ENCODE results near the gene ZNF700. TPM values are rescaled to one million over a fixed set of nuclear protein-coding genes. Genes with fewer than 3 reads are reported as not detected.
"Not testable (repeated sequence)": the region's sequence is repeated elsewhere in the genome, so short reads cannot be mapped to it uniquely, and the experiment has no call there.

ZNF700 gene
- total RNA-seq, 1 donor from 2014 or later = 4.4 TPM

GRCh38 chr19:11989112-11989456, 64.2 kb downstream of the ZNF700 start:
- no peaks in the 10 kb centered on the region for H3K9me3 ChIP-seq
- no peak for DNase-seq (ENCODE audit: low spot score in 2 of 2)
- peak overlapping the region in 1 of 2 donors; percentile 92 for H3K4me3 ChIP-seq
- H3K27ac ChIP-seq = no peak overlapping the region
- no peaks in the 10 kb centered on the region for H3K4me1 ChIP-seq
- no peak for TF ChIP-seq CTCF (IDR thresholded peaks at IDR 0.05)
- H3K36me3 ChIP-seq = no peaks in the 10 kb centered on the region
- no peaks in the 10 kb centered on the region for H3K27me3 ChIP-seq
- intact Hi-C loops (cut with DNase I) = loop anchor here (2.0 kb wide), 1 partner anchor 46 kb away; the partner anchor contains the start of gene ZNF433

GRCh38 chr19:11991921-11992320, 67.0 kb downstream of the ZNF700 start:
- intact Hi-C loops (cut with DNase I); H3K4me3 ChIP-seq; H3K27me3 ChIP-seq; H3K9me3 ChIP-seq; H3K27ac ChIP-seq; H3K36me3 ChIP-seq; DNase-seq (ENCODE audit: low spot score in 2 of 2); H3K4me1 ChIP-seq: not testable (repeated sequence)

- Histone ChIP-seq H3K27ac (no peak overlapping the region), H3K27me3 (no peaks in the 10 kb centered on the region), H3K4me3 (no peak overlapping the region), H3K9me3 (no peaks in the 10 kb centered on the region), H3K36me3 (peaks cover 0 to 3% of the 10 kb centered on the region in 2 donors), H3K4me1 (no peaks in the 10 kb centered on the region)
- no peak for TF ChIP-seq CTCF (IDR thresholded peaks at IDR 0.05)
- DNase-seq (ENCODE audit: low spot score in 2 of 2) = no peak
- intact Hi-C loops (cut with DNase I) = no loop called here
These were observed 70.3 kb downstream of the ZNF700 start for GRCh38 chr19:11995174-11995573.

Other genes with a start within 250 kb of the ZNF700 start
- 5.2 TPM for gene ZNF823, start 186.2 kb upstream of the ZNF700 start, total RNA-seq
- 0.85 TPM for gene ZNF441, start 158.1 kb upstream of the ZNF700 start, total RNA-seq
- not detected for gene ZNF491, start 126.6 kb upstream of the ZNF700 start, total RNA-seq
- gene ZNF440, start 110.8 kb upstream of the ZNF700 start, total RNA-seq = 1.1 TPM
- 2.3 TPM for gene ZNF439, start 76.4 kb upstream of the ZNF700 start, total RNA-seq
- gene ZNF69, start 37.3 kb upstream of the ZNF700 start, total RNA-seq = 0.85 TPM
- gene ZNF763, start 39.9 kb downstream of the ZNF700 start, total RNA-seq = 2.8 TPM
- not detected for gene ZNF433, start 110.6 kb downstream of the ZNF700 start, total RNA-seq
- not detected for gene ZNF878, start 127.9 kb downstream of the ZNF700 start, total RNA-seq
- gene ZNF844, start 139.6 kb downstream of the ZNF700 start, total RNA-seq = 8.0 TPM
- 0.96 TPM for gene ZNF20, start 215.2 kb downstream of the ZNF700 start, total RNA-seq
- 12.0 TPM for gene ZNF625, start 231.6 kb downstream of the ZNF700 start, total RNA-seq
- gene ZNF136, start 238.0 kb downstream of the ZNF700 start, total RNA-seq = 1.9 TPM